Measurements from ENCODE around the gene CLCN3. TPM values are rescaled to one million over a fixed set of nuclear protein-coding genes. Genes with fewer than 3 reads are reported as not detected.

Gene CLCN3
- total RNA-seq, 2 donors from 2014 or later, result 137 to 148 TPM

DNA sequence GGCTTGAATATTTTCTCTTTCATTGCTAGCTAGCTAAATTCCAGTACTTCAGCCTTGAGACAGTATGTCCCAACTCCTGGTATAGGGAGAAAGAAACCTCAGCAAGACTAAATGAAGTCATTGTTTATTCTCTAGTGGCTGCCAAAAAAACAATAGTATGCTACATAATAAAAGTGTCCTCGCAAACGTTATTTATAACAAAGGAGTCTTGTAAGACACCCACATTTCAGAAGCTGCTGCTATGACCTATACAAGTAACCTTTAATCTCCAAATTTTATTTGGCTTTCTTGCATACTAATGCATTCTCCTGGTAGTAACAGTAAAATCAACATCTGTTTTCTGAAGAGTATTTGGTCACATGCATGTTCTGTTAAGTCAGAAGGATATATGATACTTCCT is 36.8 kb upstream of the CLCN3 start:
- no peaks in the 10 kb centered on the region for H3K36me3 ChIP-seq
- H3K9ac ChIP-seq (ENCODE audit: low read depth in 2 of 2, low read length in 2 of 2), result no peak overlapping the region
- H3K4me1 ChIP-seq, result no peaks in the 10 kb centered on the region
- intact Hi-C loops (cut with DNase I), result no loop called here
- no peaks in the 10 kb centered on the region for H3K9me3 ChIP-seq
- DNase-seq, result no peak
- TF ChIP-seq, protein P1, sequence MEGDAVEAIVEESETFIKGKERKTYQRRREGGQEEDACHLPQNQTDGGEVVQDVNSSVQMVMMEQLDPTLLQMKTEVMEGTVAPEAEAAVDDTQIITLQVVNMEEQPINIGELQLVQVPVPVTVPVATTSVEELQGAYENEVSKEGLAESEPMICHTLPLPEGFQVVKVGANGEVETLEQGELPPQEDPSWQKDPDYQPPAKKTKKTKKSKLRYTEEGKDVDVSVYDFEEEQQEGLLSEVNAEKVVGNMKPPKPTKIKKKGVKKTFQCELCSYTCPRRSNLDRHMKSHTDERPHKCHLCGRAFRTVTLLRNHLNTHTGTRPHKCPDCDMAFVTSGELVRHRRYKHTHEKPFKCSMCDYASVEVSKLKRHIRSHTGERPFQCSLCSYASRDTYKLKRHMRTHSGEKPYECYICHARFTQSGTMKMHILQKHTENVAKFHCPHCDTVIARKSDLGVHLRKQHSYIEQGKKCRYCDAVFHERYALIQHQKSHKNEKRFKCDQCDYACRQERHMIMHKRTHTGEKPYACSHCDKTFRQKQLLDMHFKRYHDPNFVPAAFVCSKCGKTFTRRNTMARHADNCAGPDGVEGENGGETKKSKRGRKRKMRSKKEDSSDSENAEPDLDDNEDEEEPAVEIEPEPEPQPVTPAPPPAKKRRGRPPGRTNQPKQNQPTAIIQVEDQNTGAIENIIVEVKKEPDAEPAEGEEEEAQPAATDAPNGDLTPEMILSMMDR (IDR thresholded peaks at IDR 0.05), result no peak
- H3K4me3 ChIP-seq, result no peak overlapping the region
- H3K27me3 ChIP-seq, result no peaks in the 10 kb centered on the region
- no peak overlapping the region for H3K27ac ChIP-seq

DNA sequence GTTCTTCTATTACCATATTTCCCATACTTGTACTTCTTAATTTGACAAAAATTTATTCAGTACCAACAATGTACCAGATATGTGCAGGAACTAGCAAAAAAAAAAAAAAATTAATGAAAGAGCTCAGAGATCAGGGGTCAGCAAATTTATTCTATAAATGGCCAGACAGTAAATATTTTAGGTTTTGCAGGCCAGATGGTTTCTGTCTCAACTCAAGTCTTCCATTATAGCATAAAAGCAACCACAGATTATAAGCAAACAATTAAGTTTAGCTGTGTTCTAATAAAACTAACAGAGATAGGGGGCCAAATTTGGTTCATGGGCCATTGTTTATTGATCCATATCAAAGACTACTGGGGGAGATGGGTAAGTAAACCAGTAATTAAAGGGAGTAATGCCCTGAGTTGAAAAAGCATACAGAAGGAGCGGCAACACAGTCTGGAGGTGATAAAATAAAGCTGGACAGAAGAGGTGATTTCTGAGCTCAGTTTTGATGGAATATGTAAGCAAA is 27.3 kb upstream of the CLCN3 start:
- intact Hi-C loops (cut with DNase I), result no loop called here
- Histone ChIP-seq H3K4me3 (no peak overlapping the region), H3K4me1 (no peaks in the 10 kb centered on the region), H3K27ac (no peak overlapping the region), H3K9ac (ENCODE audit: low read depth in 2 of 2, low read length in 2 of 2) (no peak overlapping the region), H3K36me3 (no peaks in the 10 kb centered on the region), H3K9me3 (no peaks in the 10 kb centered on the region), H3K27me3 (no peaks in the 10 kb centered on the region)
- TF ChIP-seq, protein P1 (IDR thresholded peaks at IDR 0.05), result no peak
- DNase-seq, result no peak

DNA sequence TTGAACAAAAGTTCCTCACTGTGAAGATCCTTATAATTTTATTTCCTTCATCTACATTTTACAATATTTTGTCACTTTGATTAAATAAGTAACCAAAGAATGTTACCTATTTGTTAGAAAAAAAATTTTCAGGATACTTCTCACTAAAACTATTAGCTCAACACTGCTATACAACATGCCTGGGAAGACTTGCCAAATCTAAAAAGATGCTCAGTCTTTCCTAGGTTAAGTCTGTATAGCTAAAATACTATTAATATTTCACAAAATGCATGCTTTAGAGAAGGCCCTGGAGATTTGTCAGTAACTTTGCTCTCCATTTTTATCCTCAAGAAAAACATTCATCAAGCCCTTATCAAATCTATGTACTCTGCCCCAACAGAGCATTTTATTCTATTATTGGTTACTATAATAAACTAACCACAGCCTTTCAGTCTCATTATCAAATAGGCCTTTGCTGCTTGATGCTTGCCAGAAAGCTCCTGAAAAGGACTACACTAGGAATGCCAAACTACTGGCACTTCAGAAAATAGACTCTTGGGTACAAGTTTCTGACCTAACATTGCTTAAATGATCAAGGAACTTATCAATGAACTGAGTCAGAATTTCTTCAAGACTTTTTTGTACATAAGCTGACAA is 25.7 kb upstream of the CLCN3 start:
- intact Hi-C loops (cut with DNase I), result no loop called here
- H3K36me3 ChIP-seq, result no peaks in the 10 kb centered on the region
- no peak overlapping the region for H3K27ac ChIP-seq
- H3K4me3 ChIP-seq, result no peak overlapping the region
- TF ChIP-seq, protein P1 (IDR thresholded peaks at IDR 0.05), result no peak
- H3K27me3 ChIP-seq, result no peaks in the 10 kb centered on the region
- DNase-seq, result no peak
- H3K9ac ChIP-seq (ENCODE audit: low read depth in 2 of 2, low read length in 2 of 2), result no peak overlapping the region
- H3K4me1 ChIP-seq, result no peaks in the 10 kb centered on the region
- no peaks in the 10 kb centered on the region for H3K9me3 ChIP-seq

DNA sequence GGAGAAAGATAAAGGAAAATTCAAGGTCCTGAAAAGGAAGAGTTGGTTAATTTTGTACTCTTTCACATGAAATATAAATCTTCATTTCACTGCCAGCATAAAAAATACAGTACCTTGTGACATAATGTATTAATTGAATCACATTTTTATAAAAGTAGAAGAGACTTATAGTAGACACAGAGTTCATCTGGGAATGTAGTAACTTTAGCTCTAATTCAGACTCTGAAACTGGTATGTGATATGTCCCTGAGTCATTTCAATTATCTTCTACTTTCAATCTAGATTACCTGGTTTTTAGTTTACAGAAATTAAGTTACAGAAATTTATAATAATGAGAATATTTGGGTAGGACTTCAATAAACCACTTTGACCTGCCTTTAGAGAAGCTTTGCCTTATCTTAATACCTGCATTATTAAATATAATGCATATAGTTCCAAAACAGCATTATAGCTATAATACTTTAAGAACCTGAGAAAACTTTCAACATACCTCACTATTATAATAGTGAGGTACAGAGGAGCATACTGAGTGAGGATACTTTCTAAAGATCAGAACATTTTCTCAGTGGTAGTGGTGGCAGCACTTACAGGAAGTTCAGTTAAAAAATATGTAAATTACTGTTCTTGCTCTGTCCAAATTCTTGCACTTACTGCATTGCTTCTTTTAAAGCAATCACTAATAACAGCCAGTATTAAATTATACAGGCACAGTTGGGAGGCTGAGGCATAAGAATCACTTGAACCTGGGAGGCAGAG is 19.2 kb upstream of the CLCN3 start:
- Histone ChIP-seq H3K9ac (ENCODE audit: low read depth in 2 of 2, low read length in 2 of 2) (no peak overlapping the region), H3K27me3 (no peaks in the 10 kb centered on the region), H3K9me3 (no peaks in the 10 kb centered on the region), H3K36me3 (no peaks in the 10 kb centered on the region), H3K27ac (no peak overlapping the region), H3K4me1 (no peaks in the 10 kb centered on the region), H3K4me3 (no peak overlapping the region)
- no peak for DNase-seq
- intact Hi-C loops (cut with DNase I), result no loop called here
- TF ChIP-seq, protein P1 (IDR thresholded peaks at IDR 0.05), result no peak

DNA sequence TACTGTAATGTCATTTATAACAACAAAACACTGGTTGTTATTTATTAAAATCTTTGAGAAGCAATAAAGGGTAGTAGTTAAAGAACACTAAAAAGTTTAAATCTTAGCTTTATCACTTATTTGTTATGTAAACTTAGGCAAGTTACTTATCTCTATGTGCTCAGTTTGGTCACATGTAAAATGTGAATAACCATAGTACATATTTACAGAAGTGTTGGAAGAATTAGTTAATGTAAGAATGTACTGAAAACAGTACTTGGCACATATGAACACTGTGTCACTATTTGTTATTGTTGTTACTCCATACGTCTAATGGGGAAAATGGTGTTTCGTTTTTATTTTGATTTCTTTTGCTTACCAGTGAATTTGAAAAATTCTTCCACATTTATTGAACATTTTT is 17.1 kb upstream of the CLCN3 start:
- Histone ChIP-seq H3K27me3 (no peaks in the 10 kb centered on the region), H3K4me3 (no peak overlapping the region), H3K36me3 (no peaks in the 10 kb centered on the region), H3K9ac (ENCODE audit: low read depth in 2 of 2, low read length in 2 of 2) (no peak overlapping the region), H3K4me1 (no peaks in the 10 kb centered on the region), H3K9me3 (no peaks in the 10 kb centered on the region), H3K27ac (no peak overlapping the region)
- intact Hi-C loops (cut with DNase I), result no loop called here
- no peak for DNase-seq
- TF ChIP-seq, protein P1 (IDR thresholded peaks at IDR 0.05), result no peak
